ENCODE data around the gene MEF2D. TPM values are rescaled to one million over a fixed set of nuclear protein-coding genes. Genes with fewer than 3 reads are reported as not detected.

Gene MEF2D
- total RNA-seq, 5 donors from 2014 or later (not counting 1 experiment from before 2014, with no cell fraction given): 60.7 to 133 (median 79.3) TPM

DNA sequence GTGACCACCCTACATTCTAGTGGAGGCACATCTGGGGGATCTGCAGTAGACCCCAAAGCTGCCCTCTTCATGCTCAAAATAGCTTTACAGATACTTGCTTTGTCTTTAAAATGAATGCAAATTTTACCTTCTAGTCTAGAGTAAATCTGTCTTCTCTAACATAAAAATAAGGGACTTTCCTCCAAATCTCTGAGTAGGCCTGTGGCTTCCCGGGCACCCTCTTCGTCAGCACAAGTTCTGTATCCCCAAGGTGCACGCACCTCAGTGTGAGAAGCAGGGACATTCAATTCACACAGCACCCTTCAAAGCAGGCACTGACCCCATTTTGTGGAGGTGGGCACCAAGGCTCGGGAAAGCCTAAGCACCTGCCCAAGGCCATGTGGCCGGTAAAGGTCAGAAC lies 19.0 kb downstream of the MEF2D start:
- ATAC-seq (replicated peaks in 1 of 4): peak in 1 of 4 experiments; percentile 54
- H3K4me1 Mint-ChIP-seq: peaks cover 53 to 58% (median 57%) of the 10 kb centered on the region in 3 donors
- H3K27me3 Mint-ChIP-seq: no peaks in the 10 kb centered on the region
- no peaks in the 10 kb centered on the region for H3K27me3 ChIP-seq (replicated peaks in 1 of 2; ENCODE audit: control insufficient read depth in 2 of 2, extremely low read depth in 1 of 2, insufficient read depth in 2 of 2, low read length in 1 of 2)
- CTCF ChIA-PET: interaction anchor here (0.6 to 2.4 kb wide), 12 partner anchors 8 to 127 kb away, joined by 3 to 51 read pairs (median 6); partner anchors contain the start of gene MEF2D (in 2 of the 2)
- no peak overlapping the region for H3K4me3 ChIP-seq (ENCODE audit: control insufficient read depth in 1 of 2, extremely low read depth in 1 of 2, low read length in 1 of 2)
- peak overlapping the region; percentile 64 to 77 for H3K27ac Mint-ChIP-seq
- no peaks in the 10 kb centered on the region for H3K9me3 ChIP-seq
- POLR2A ChIA-PET: interaction anchor here (0.9 to 1.7 kb wide), 2 partner anchors 9 to 20 kb away, joined by 4 to 14 read pairs; partner anchors contain the start of gene MEF2D (in 1 of the 2)
- DNase-seq: peak in 17 of 35 experiments; percentile 23 to 62 (median 38)
- H3K4me3 Mint-ChIP-seq: peak overlapping the region in 1 of 3 donors; percentile 3
- peaks cover 10 to 71% of the 10 kb centered on the region in 2 donors for H3K36me3 ChIP-seq (ENCODE audit: control insufficient read depth in 2 of 2, extremely low read depth in 1 of 2, insufficient read depth in 1 of 2, low read length in 1 of 2)
- 44% methylated on average over 3 of the region's 5 CpGs for WGBS (ENCODE audit: insufficient coverage)
- H3K27ac ChIP-seq (ENCODE audit: low read length): peak overlapping the region; percentile 39
- H3K4me1 ChIP-seq (ENCODE audit: control insufficient read depth in 1 of 2, extremely low read depth in 1 of 2, insufficient read depth in 2 of 2, low read length in 2 of 2): peaks cover 2 to 60% of the 10 kb centered on the region in 2 experiments
- H3K9me3 Mint-ChIP-seq: no peaks in the 10 kb centered on the region
- H3K36me3 Mint-ChIP-seq: peaks cover 46% of the 10 kb centered on the region

DNA sequence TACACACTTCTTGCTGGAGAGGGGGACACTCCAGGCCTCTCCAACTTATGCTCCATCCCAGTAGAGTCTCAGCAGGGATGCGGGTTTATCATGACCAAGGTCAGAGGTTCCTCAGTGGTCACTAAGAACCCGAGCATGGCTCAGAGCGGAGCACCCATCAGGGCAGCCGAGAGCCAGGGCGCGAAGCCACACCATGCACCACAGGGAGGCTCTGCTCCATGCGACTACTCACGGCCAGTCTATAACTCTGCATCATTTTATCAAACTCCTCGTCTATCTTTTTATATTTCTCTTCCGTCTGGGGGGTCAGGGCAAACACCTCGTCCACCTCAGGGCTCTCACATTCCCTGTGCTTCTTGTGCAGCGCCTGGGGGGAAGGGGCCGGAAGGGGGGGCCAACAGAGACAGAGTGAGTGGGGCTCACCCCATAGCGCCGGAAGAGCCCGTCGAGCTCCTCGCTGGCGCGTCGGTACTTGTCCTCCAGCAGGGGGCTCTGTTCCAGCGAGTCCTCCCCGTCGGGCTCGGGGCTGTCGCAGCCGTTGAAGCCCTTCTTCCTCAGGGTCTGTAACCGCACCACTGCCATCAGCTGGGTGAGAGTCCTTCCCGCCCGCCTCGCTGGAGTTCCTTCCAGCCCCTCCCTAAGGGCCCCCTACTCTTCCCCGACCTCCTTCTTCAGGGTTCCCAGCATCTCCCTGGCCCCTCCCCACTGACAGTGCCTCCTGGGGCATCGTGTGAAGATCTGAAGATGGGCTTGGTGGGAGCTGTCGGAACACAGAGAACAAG lies 20.0 kb downstream of the MEF2D start:
- peak overlapping the region in 1 of 3 donors; percentile 45 for H3K4me3 Mint-ChIP-seq
- peaks cover 45 to 52% (median 51%) of the 10 kb centered on the region in 3 donors for H3K4me1 Mint-ChIP-seq
- H3K9me3 Mint-ChIP-seq: no peaks in the 10 kb centered on the region

DNA sequence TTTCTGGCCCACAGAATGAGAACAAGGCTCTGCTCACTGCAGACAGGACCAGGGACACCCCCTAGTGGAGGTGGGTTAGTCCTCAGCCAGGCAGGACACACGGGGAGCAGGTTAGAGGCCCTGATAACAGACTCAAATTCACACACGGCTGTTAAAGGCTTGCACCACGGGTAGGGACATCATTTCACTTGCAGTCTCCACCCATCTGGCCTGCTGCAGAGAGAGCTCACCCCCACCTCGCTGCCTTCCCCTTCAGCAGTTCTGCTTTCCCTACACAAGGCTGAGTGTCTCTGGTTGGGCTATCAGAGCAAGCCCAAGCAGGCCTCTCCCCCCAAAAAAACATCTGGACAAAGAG lies 20.6 kb downstream of the MEF2D start:
- DNase-seq (no peak), ATAC-seq (replicated peaks in 1 of 4) (no peak)
- CTCF ChIA-PET: interaction anchor here (0.5 to 2.4 kb wide), 26 partner anchors 10 to 267 kb away, joined by 3 to 51 read pairs (median 4); partner anchors contain the start of genes MEF2D (in 2 of the 2) and NAXE (in 1 of the 2)
- Mint-ChIP-seq H3K9me3 (no peaks in the 10 kb centered on the region), H3K4me1 (peaks cover 39 to 48% (median 46%) of the 10 kb centered on the region in 3 donors), H3K36me3 (peaks cover 54% of the 10 kb centered on the region), H3K4me3 (peak overlapping the region in 1 of 3 donors; percentile 45), H3K27me3 (no peaks in the 10 kb centered on the region), H3K27ac (peak overlapping the region; percentile 22 to 77)
- Histone ChIP-seq H3K36me3 (ENCODE audit: control insufficient read depth in 2 of 2, extremely low read depth in 1 of 2, insufficient read depth in 1 of 2, low read length in 1 of 2) (peaks cover 19 to 87% of the 10 kb centered on the region in 2 donors), H3K27me3 (replicated peaks in 1 of 2; ENCODE audit: control insufficient read depth in 2 of 2, extremely low read depth in 1 of 2, insufficient read depth in 2 of 2, low read length in 1 of 2) (no peaks in the 10 kb centered on the region), H3K9me3 (no peaks in the 10 kb centered on the region), H3K4me3 (ENCODE audit: control insufficient read depth in 1 of 2, extremely low read depth in 1 of 2, low read length in 1 of 2) (no peak overlapping the region), H3K4me1 (ENCODE audit: control insufficient read depth in 1 of 2, extremely low read depth in 1 of 2, insufficient read depth in 2 of 2, low read length in 2 of 2) (peaks cover 2 to 51% of the 10 kb centered on the region in 2 experiments), H3K27ac (ENCODE audit: low read length) (no peak overlapping the region)
- POLR2A ChIA-PET: interaction anchor here in 1 of 2 donors (0.5 to 1.7 kb wide), 6 partner anchors 9 to 129 kb away, joined by 3 to 14 read pairs (median 4); partner anchors contain the start of gene MEF2D
- WGBS (ENCODE audit: insufficient coverage): 90% methylated on average over 3 of the region's 4 CpGs

More for the DNA sequence above, 20.0 kb downstream of the MEF2D start:
- Histone ChIP-seq H3K4me3 (ENCODE audit: control insufficient read depth in 1 of 2, extremely low read depth in 1 of 2, low read length in 1 of 2) (no peak overlapping the region), H3K9me3 (no peaks in the 10 kb centered on the region), H3K4me1 (ENCODE audit: control insufficient read depth in 1 of 2, extremely low read depth in 1 of 2, insufficient read depth in 2 of 2, low read length in 2 of 2) (peaks cover 2 to 54% of the 10 kb centered on the region in 2 experiments), H3K27me3 (replicated peaks in 1 of 2; ENCODE audit: control insufficient read depth in 2 of 2, extremely low read depth in 1 of 2, insufficient read depth in 2 of 2, low read length in 1 of 2) (no peaks in the 10 kb centered on the region), H3K27ac (ENCODE audit: low read length) (peak overlapping the region; percentile 39), H3K36me3 (ENCODE audit: control insufficient read depth in 2 of 2, extremely low read depth in 1 of 2, insufficient read depth in 1 of 2, low read length in 1 of 2) (peaks cover 18 to 81% of the 10 kb centered on the region in 2 donors)
- 28% methylated on average over 28 of the region's 34 CpGs for WGBS (ENCODE audit: insufficient coverage)
- peak overlapping the region; percentile 64 to 77 for H3K27ac Mint-ChIP-seq
- peaks cover 50% of the 10 kb centered on the region for H3K36me3 Mint-ChIP-seq
- no peaks in the 10 kb centered on the region for H3K27me3 Mint-ChIP-seq
- CTCF ChIA-PET: interaction anchor here (0.6 to 2.4 kb wide), 27 partner anchors 9 to 267 kb away, joined by 3 to 51 read pairs (median 4); partner anchors contain the start of genes MEF2D (in 2 of the 2) and NAXE (in 1 of the 2)
- DNase-seq (peak; percentile 58 to 87 (median 76)), ATAC-seq (replicated peaks in 1 of 4) (peak; percentile 80 to 87 (median 85))
- POLR2A ChIA-PET: interaction anchor here in 1 of 2 donors (0.5 to 1.7 kb wide), 6 partner anchors 8 to 128 kb away, joined by 3 to 14 read pairs (median 4); partner anchors contain the start of gene MEF2D

DNA sequence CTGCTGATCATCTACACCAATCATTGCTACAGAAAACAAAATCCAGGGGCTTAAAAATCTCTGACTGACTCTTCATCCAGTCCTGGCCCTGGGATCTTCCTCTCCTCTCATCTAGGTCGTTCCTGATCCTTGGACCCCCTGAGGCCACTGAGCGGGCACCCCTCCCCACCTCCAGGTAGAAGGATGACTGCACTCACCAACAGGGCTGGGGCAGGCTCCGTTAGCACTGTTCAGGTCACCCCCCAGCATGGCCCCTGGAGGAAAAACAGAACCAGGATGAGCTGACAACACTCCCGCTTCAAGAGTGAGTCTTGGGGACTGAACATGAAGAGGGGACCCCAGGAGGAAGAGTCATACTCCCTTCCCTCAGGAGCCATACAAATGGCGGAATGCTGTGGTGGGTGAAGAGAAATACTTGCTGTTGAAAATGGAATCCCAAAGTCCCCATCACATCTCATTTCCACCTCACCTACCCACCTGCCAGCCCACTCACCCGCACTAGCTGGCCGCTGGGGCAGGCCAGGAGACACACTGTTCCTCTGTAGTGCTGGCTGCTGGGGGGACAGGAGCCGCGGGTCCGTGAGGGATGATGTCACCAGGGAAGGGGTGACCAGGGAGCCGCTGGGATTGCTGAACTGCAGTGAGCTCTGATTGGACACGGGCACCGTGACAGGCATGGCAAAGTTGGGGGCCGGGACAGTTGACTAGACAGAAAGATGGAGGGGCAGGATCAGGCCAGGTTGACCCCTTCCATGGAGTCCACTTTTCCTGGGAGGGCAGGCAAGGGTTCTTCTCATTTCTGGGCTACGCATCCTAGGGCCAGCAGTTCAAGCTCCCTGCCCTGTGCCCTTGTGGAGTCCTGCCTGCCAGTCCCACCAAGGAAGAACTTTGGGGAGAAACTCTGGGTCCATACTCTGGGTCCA lies 21.2 kb downstream of the MEF2D start:
- POLR2A ChIA-PET: interaction anchor here in 1 of 2 donors (1.3 to 1.5 kb wide), 2 partner anchors 10 to 11 kb away, joined by 3 read pairs; no protein-coding TSS in a partner anchor
- Histone ChIP-seq H3K9me3 (no peaks in the 10 kb centered on the region), H3K36me3 (ENCODE audit: control insufficient read depth in 2 of 2, extremely low read depth in 1 of 2, insufficient read depth in 1 of 2, low read length in 1 of 2) (peaks cover 22 to 93% of the 10 kb centered on the region in 2 donors), H3K27ac (ENCODE audit: low read length) (no peak overlapping the region), H3K4me1 (ENCODE audit: control insufficient read depth in 1 of 2, extremely low read depth in 1 of 2, insufficient read depth in 2 of 2, low read length in 2 of 2) (peaks cover 2 to 45% of the 10 kb centered on the region in 2 experiments), H3K27me3 (replicated peaks in 1 of 2; ENCODE audit: control insufficient read depth in 2 of 2, extremely low read depth in 1 of 2, insufficient read depth in 2 of 2, low read length in 1 of 2) (no peaks in the 10 kb centered on the region), H3K4me3 (ENCODE audit: control insufficient read depth in 1 of 2, extremely low read depth in 1 of 2, low read length in 1 of 2) (no peak overlapping the region)
- ATAC-seq (replicated peaks in 1 of 4) (no peak), DNase-seq (no peak)
- Mint-ChIP-seq H3K4me1 (peaks cover 35 to 42% (median 41%) of the 10 kb centered on the region in 3 donors), H3K4me3 (no peak overlapping the region), H3K9me3 (no peaks in the 10 kb centered on the region), H3K27me3 (no peaks in the 10 kb centered on the region), H3K36me3 (peaks cover 57% of the 10 kb centered on the region), H3K27ac (peak overlapping the region in 1 of 2 donors; percentile 22)
- WGBS (ENCODE audit: insufficient coverage): 97% methylated on average over 9 of the region's 15 CpGs
- CTCF ChIA-PET: interaction anchor here in 1 of 2 donors (0.5 to 1.4 kb wide), 3 partner anchors 22 to 125 kb away, joined by 3 read pairs; no protein-coding TSS in a partner anchor

DNA sequence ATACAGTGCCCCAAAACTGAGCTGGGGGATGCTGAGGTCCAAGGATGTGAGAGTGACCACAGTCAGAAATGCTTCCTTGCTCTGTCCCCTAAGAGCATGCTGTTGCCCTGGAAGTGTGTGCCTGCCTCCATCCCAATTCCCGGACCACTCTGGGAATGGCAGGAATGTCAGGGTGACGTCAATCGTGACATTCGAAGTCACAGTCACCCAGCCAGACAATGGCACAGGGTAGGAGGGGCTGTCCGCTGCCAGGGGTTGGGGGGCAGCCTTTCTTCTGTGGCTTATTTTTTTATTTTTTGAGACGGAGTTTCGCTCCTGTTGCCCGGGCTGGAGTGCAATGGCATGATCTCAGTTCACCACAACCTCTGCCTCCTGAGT lies 22.3 kb downstream of the MEF2D start:
- 100% methylated on average over 1 of the region's 8 CpGs for whole genome bisulfite sequencing (ENCODE audit: insufficient coverage)
- no peaks in the 10 kb centered on the region for H3K9me3 Mint-ChIP-seq
- Histone ChIP-seq H3K27me3 (replicated peaks in 1 of 2; ENCODE audit: control insufficient read depth in 2 of 2, extremely low read depth in 1 of 2, insufficient read depth in 2 of 2, low read length in 1 of 2) (no peaks in the 10 kb centered on the region), H3K4me3 (ENCODE audit: control insufficient read depth in 1 of 2, extremely low read depth in 1 of 2, low read length in 1 of 2) (no peak overlapping the region), H3K36me3 (ENCODE audit: control insufficient read depth in 2 of 2, extremely low read depth in 1 of 2, insufficient read depth in 1 of 2, low read length in 1 of 2) (peaks cover 22 to 99% of the 10 kb centered on the region in 2 donors), H3K4me1 (ENCODE audit: control insufficient read depth in 1 of 2, extremely low read depth in 1 of 2, insufficient read depth in 2 of 2, low read length in 2 of 2) (peaks cover 2 to 38% of the 10 kb centered on the region in 2 experiments), H3K27ac (ENCODE audit: low read length) (no peak overlapping the region), H3K9me3 (no peaks in the 10 kb centered on the region)
- CTCF ChIA-PET: no interaction called here
- POLR2A ChIA-PET: interaction anchor here in 1 of 2 donors (0.5 kb wide), 1 partner anchor 125 kb away, joined by 4 read pairs; no protein-coding TSS in a partner anchor
- DNase-seq: no peak
- no peak for ATAC-seq (replicated peaks in 1 of 4)
- H3K27ac Mint-ChIP-seq: no peak overlapping the region
- H3K36me3 Mint-ChIP-seq: peaks cover 67% of the 10 kb centered on the region
- H3K4me1 Mint-ChIP-seq: peaks cover 27 to 35% (median 31%) of the 10 kb centered on the region in 3 donors
- H3K27me3 Mint-ChIP-seq: no peaks in the 10 kb centered on the region
- H3K4me3 Mint-ChIP-seq: no peak overlapping the region

Data from T-cell (primary cell).